AG09319 (cell line): Measurements from ENCODE around the gene NR4A3.

ENCODE experiments used
- DNase-seq: peaks from one replicate; pipeline ENCODE4 v3.0.0-alpha.2; 2010; ENCODE audit warnings: low read depth; ENCODE audit errors: extremely low read depth
- CTCF ChIP-seq: IDR thresholded peaks from 2 replicates; pipeline ENCODE4 v1.5.1; 2011; ENCODE audit warnings: low read depth, mild to moderate bottlenecking, inconsistent platforms, low read length, moderate library complexity

Gene NR4A3

GRCh38 chr9:99783799-99784198 is 37.9 kb upstream of the NR4A3 start:
- no peak for DNase-seq
- TF ChIP-seq CTCF, result no peak

- no peak for TF ChIP-seq CTCF
- no peak for DNase-seq
Observed at GRCh38 chr9:99785010-99785590, 36.6 kb upstream of the NR4A3 start.

- no peak for DNase-seq
- TF ChIP-seq CTCF, result no peak
Observed at GRCh38 chr9:99787556-99787955, 34.1 kb upstream of the NR4A3 start.

- no peak for DNase-seq
- no peak for TF ChIP-seq CTCF
Observed at GRCh38 chr9:99793528-99793927, 28.2 kb upstream of the NR4A3 start.

GRCh38 chr9:99796231-99796630 is 25.5 kb upstream of the NR4A3 start:
- no peak for DNase-seq
- no peak for TF ChIP-seq CTCF

GRCh38 chr9:99801775-99802174 is 19.9 kb upstream of the NR4A3 start:
- TF ChIP-seq CTCF, result no peak
- no peak for DNase-seq

GRCh38 chr9:99803694-99804093 is 18.0 kb upstream of the NR4A3 start:
- TF ChIP-seq CTCF, result no peak
- DNase-seq, result no peak
